ENCODE measurements around the gene KRTCAP3.
"Not testable (repeated sequence)": the region's sequence is repeated elsewhere in the genome, so short reads cannot be mapped to it uniquely, and the experiment has no call there.

KRTCAP3 gene

DNA sequence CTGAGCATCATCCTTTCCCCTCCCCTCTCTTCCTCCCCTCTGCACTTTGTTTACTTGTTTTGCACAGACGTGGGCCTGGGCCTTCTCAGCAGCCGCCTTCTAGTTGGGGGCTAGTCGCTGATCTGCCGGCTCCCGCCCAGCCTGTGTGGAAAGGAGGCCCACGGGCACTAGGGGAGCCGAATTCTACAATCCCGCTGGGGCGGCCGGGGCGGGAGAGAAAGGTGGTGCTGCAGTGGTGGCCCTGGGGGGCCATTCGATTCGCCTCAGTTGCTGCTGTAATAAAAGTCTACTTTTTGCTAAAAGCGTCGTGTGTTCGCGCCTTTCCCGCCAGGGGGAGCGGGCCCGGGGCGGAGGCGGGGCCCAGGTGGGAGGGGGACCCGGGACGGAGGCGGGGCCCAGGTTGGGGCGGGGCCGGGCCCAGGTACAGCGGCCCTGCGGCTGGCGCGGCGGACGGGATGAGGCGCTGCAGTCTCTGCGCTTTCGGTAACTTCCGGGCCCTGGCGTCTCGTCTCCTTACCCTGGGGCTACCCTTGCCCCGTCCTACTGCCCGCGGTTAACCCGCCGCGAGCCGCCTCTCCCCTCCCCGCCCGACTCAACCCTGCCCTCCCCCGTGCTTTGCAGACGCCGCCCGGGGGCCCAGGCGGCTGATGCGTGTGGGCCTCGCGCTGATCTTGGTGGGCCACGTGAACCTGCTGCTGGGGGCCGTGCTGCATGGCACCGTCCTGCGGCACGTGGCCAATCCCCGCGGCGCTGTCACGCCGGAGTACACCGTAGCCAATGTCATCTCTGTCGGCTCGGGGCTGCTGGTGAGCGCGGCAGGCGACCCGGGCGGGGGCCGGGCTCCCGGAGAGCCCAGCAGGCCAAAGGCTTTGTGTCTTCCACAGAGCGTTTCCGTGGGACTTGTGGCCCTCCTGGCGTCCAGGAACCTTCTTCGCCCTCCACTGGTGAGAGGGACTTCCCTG, at the start of gene KRTCAP3:
KRTCAP3 (plus strand) TSS at position 424 of the 962 bp plus-strand sequence; CDS start at position 456, 32 bp downstream.
- Mint-ChIP-seq H3K36me3 (peaks cover 51% of the 10 kb centered on the region), H3K4me1 (peaks cover 9% of the 10 kb centered on the region), H3K27ac (peak within 1 kb of the TSS; percentile 49), H3K27me3 (no peaks in the 10 kb centered on the region), H3K4me3 (peak within 1 kb of the TSS; percentile 42), H3K9me3 (no peaks in the 10 kb centered on the region)
- ATAC-seq = peak; percentile 88

- peaks cover 19% of the 10 kb centered on the region for H3K4me1 Mint-ChIP-seq
- H3K9me3 Mint-ChIP-seq = no peaks in the 10 kb centered on the region
- no peaks in the 10 kb centered on the region for H3K27me3 Mint-ChIP-seq
- no peak overlapping the region for H3K4me3 Mint-ChIP-seq
- ATAC-seq = no peak
- peaks cover 35% of the 10 kb centered on the region for H3K36me3 Mint-ChIP-seq
- H3K27ac Mint-ChIP-seq = no peak overlapping the region
Measured at GRCh38 chr2:27393225-27393624, 49.0 kb upstream of the KRTCAP3 start.

DNA sequence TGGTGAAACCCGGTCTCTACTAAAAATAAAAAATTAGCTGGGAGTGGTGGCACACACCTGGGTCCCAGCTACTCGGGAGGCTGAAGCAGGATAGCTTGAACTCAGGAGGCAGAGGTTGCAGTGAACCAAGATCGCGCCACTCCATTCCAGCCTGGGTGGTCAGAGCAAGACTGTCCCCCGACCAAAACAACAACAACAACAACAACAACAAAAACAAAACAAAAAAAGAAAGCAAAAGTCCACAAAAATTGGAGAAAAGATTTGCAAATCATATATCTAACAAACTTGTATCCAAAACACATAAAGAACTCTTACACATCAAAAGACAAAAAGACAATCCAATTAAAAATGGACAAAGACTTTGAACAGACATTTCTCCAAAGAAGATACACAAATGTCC, 43.2 kb upstream of the KRTCAP3 start:
- H3K9me3 Mint-ChIP-seq = no peaks in the 10 kb centered on the region
- H3K27ac Mint-ChIP-seq = no peak overlapping the region
- peaks cover 29% of the 10 kb centered on the region for H3K36me3 Mint-ChIP-seq
- H3K27me3 Mint-ChIP-seq = no peaks in the 10 kb centered on the region
- no peak overlapping the region for H3K4me3 Mint-ChIP-seq
- ATAC-seq = no peak
- H3K4me1 Mint-ChIP-seq = peaks cover 42% of the 10 kb centered on the region

GRCh38 chr2:27400348-27401135, 41.6 kb upstream of the KRTCAP3 start:
- H3K9me3 Mint-ChIP-seq = no peaks in the 10 kb centered on the region
- no peak for ATAC-seq
- no peak overlapping the region for H3K4me3 Mint-ChIP-seq
- peaks cover 28% of the 10 kb centered on the region for H3K36me3 Mint-ChIP-seq
- H3K4me1 Mint-ChIP-seq = peaks cover 39% of the 10 kb centered on the region
- peak overlapping the region; percentile 62 for H3K27ac Mint-ChIP-seq
- H3K27me3 Mint-ChIP-seq = no peaks in the 10 kb centered on the region

GRCh38 chr2:27407798-27408491, 34.2 kb upstream of the KRTCAP3 start:
- no peak for ATAC-seq
- peaks cover 10% of the 10 kb centered on the region for H3K27me3 Mint-ChIP-seq
- H3K27ac Mint-ChIP-seq = peak overlapping the region; percentile 75
- peak overlapping the region; percentile 86 for H3K4me3 Mint-ChIP-seq
- peaks cover 3% of the 10 kb centered on the region for H3K9me3 Mint-ChIP-seq
- H3K36me3 Mint-ChIP-seq = peaks cover 6% of the 10 kb centered on the region
- H3K4me1 Mint-ChIP-seq = peaks cover 33% of the 10 kb centered on the region

DNA sequence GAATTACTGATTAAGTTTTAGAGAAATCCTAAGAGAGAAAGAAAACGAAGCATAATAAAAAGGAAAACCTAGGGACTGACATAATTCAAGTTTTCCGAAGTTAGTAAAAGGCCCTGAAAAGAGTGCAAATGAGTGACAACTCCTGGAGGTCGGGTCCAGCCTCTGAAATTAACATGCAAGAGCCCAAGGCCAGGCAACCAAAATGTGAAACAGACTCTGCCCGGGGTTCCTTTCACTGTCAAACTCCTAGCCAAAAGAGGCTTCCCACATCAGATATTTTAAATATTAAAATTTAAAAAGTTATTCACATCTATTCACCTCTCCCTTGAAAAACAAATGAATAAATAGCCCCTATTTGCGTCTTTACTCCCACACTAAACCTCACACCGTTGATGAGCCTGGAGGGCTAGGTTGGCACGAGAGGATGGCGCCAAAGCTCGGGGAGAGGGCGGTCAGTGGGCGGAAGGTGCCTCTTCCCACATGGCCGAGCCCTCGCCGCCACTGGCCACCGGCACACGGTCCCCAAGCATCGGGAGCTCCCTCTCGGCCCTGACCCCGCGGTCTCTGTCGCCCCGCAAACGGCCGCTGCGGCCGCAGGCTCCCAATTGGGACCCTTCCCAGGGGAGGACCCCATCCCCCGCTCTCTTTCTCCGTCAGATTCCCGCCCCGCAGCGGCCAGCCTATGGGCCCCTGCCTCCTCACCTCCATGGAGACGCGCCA, 33.4 kb upstream of the KRTCAP3 start:
- Mint-ChIP-seq H3K9me3 (peaks cover 3% of the 10 kb centered on the region), H3K36me3 (peaks cover 6% of the 10 kb centered on the region), H3K4me3 (peak overlapping the region; percentile 86), H3K27ac (peak overlapping the region; percentile 75), H3K27me3 (peaks cover 10% of the 10 kb centered on the region), H3K4me1 (peaks cover 33% of the 10 kb centered on the region)
- ATAC-seq = peak; percentile 54

DNA sequence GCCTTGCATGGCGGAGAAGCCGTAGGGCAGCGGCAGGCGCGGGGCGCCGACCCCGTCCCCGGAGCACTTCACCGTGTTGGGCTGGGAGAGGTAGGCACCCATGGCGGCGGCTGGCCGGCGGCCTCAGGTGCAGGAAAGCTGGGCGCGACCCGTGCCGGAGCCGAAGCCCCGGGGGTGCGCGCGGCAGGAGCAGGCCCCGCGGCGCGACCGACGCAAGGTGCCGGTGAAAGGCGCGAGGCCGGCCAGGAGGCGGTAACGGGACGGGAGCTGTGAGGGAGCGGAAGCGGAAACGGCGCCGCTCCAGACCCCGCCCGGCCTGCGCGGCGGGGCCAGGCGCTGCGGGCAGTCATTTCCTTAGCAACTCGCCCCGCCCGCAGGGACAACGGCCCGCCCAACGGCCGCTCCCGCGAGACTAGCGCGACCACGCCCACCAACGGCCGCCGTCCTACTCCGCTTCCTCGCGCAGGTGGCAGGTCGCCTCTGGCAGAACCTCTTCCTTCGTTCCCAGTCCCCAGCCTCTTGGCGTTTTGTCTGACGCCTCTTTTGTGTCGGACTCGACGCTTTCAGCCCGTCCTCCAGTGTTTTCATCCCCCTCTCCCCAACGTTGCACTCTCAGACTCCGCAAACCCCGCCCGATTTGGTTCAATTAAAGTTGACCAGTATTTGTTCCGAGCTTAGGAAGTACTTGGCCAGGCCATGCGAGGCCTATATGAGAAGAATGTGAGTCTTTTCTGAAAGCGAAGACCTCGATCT, 32.7 kb upstream of the KRTCAP3 start, which contains the start of gene PPM1G:
PPM1G (minus strand) TSS at position 271 of the 753 bp plus-strand sequence; CDS start at position 102, 169 bp downstream.
- Mint-ChIP-seq H3K4me3 (peak within 1 kb of the TSS; percentile 86), H3K4me1 (peaks cover 33% of the 10 kb centered on the region), H3K27ac (peak within 1 kb of the TSS; percentile 75), H3K36me3 (peaks cover 6% of the 10 kb centered on the region), H3K9me3 (peaks cover 3% of the 10 kb centered on the region), H3K27me3 (peaks cover 10% of the 10 kb centered on the region)
- peak; percentile 99 for ATAC-seq

GRCh38 chr2:27412419-27413152, 29.6 kb upstream of the KRTCAP3 start:
- H3K27ac Mint-ChIP-seq = no peak overlapping the region
- no peaks in the 10 kb centered on the region for H3K36me3 Mint-ChIP-seq
- ATAC-seq = no peak
- H3K9me3 Mint-ChIP-seq = peaks cover 3% of the 10 kb centered on the region
- peaks cover 10% of the 10 kb centered on the region for H3K27me3 Mint-ChIP-seq
- no peak overlapping the region for H3K4me3 Mint-ChIP-seq
- H3K4me1 Mint-ChIP-seq = peaks cover 18% of the 10 kb centered on the region

- no peaks in the 10 kb centered on the region for H3K4me1 Mint-ChIP-seq
- H3K27me3 Mint-ChIP-seq = peaks cover 10% of the 10 kb centered on the region
- peaks cover 3% of the 10 kb centered on the region for H3K9me3 Mint-ChIP-seq
- no peaks in the 10 kb centered on the region for H3K36me3 Mint-ChIP-seq
- no peak for ATAC-seq
- no peak overlapping the region for H3K4me3 Mint-ChIP-seq
- no peak overlapping the region for H3K27ac Mint-ChIP-seq
Measured at GRCh38 chr2:27416151-27416550, 26.0 kb upstream of the KRTCAP3 start.

GRCh38 chr2:27420996-27421395, 21.2 kb upstream of the KRTCAP3 start:
- Mint-ChIP-seq H3K27me3 (no peaks in the 10 kb centered on the region), H3K36me3 (no peaks in the 10 kb centered on the region), H3K27ac (no peak overlapping the region), H3K9me3 (no peaks in the 10 kb centered on the region), H3K4me3 (no peak overlapping the region), H3K4me1 (no peaks in the 10 kb centered on the region)
- ATAC-seq = no peak

GRCh38 chr2:27421660-27422250, 20.4 kb upstream of the KRTCAP3 start:
- Mint-ChIP-seq H3K27ac (no peak overlapping the region), H3K27me3 (no peaks in the 10 kb centered on the region), H3K4me3 (no peak overlapping the region), H3K4me1 (no peaks in the 10 kb centered on the region), H3K36me3 (no peaks in the 10 kb centered on the region), H3K9me3 (no peaks in the 10 kb centered on the region)
- no peak for ATAC-seq

GRCh38 chr2:27422958-27423357, 19.2 kb upstream of the KRTCAP3 start:
- Mint-ChIP-seq H3K4me1 (peaks cover 6% of the 10 kb centered on the region), H3K27me3 (no peaks in the 10 kb centered on the region), H3K36me3 (no peaks in the 10 kb centered on the region), H3K9me3 (no peaks in the 10 kb centered on the region), H3K4me3 (no peak overlapping the region), H3K27ac (no peak overlapping the region)
- ATAC-seq = no peak

GRCh38 chr2:27425039-27425438, 17.1 kb upstream of the KRTCAP3 start:
- not testable (repeated sequence) for H3K27me3 Mint-ChIP-seq, H3K36me3 Mint-ChIP-seq, H3K4me3 Mint-ChIP-seq, H3K9me3 Mint-ChIP-seq, ATAC-seq, H3K27ac Mint-ChIP-seq
- peaks cover 21% of the 10 kb centered on the region for H3K4me1 Mint-ChIP-seq
